Kidney glomerular epithelial cell (primary cell): ENCODE results near the gene RAB7A.
"Not testable (repeated sequence)": the region's sequence is repeated elsewhere in the genome, so short reads cannot be mapped to it uniquely, and the experiment has no call there.

ENCODE experiments used
- DNase-seq: peaks from one replicate; lab custom pipeline; 2025; lab: John Stamatoyannopoulos, UW

The RAB7A gene

GRCh38 chr3:128712848-128713247 lies 13.1 kb upstream of the RAB7A start:
- no peak for DNase-seq

- DNase-seq = no peak
Observed at GRCh38 chr3:128714887-128715491, 11.0 kb upstream of the RAB7A start.

- DNase-seq = not testable (repeated sequence)
Observed at GRCh38 chr3:128718892-128719291, 7.1 kb upstream of the RAB7A start.

GRCh38 chr3:128720891-128721290 lies 5.1 kb upstream of the RAB7A start:
- no peak for DNase-seq

GRCh38 chr3:128723477-128723876 lies 2.5 kb upstream of the RAB7A start:
- no peak for DNase-seq

- DNase-seq = no peak
Observed at GRCh38 chr3:128725547-128726022, 398 bp upstream of the RAB7A start.

- DNase-seq = no peak
Observed at GRCh38 chr3:128727059-128727458, 1.1 kb downstream of the RAB7A start.

GRCh38 chr3:128727485-128727884 lies 1.5 kb downstream of the RAB7A start:
- no peak for DNase-seq

- DNase-seq = no peak
Observed at GRCh38 chr3:128727996-128728395, 2.0 kb downstream of the RAB7A start.

- not testable (repeated sequence) for DNase-seq
Observed at GRCh38 chr3:128728521-128728920, 2.5 kb downstream of the RAB7A start.

- no peak for DNase-seq
Observed at GRCh38 chr3:128730471-128730870, 4.5 kb downstream of the RAB7A start.

- DNase-seq = no peak
Observed at GRCh38 chr3:128734523-128735189, 8.7 kb downstream of the RAB7A start.

GRCh38 chr3:128735287-128735686 lies 9.3 kb downstream of the RAB7A start:
- DNase-seq = no peak

GRCh38 chr3:128735884-128736283 lies 9.9 kb downstream of the RAB7A start:
- DNase-seq = no peak

- DNase-seq = no peak
Observed at GRCh38 chr3:128736601-128737000, 10.6 kb downstream of the RAB7A start.

- DNase-seq = no peak
Observed at GRCh38 chr3:128740621-128741020, 14.6 kb downstream of the RAB7A start.

GRCh38 chr3:128742821-128743594 lies 17.0 kb downstream of the RAB7A start:
- no peak for DNase-seq

GRCh38 chr3:128745742-128746141 lies 19.8 kb downstream of the RAB7A start:
- no peak for DNase-seq

GRCh38 chr3:128746881-128747280 lies 20.9 kb downstream of the RAB7A start:
- DNase-seq = no peak

- no peak for DNase-seq
Observed at GRCh38 chr3:128748557-128748956, 22.6 kb downstream of the RAB7A start.

- no peak for DNase-seq
Observed at GRCh38 chr3:128749035-128749434, 23.1 kb downstream of the RAB7A start.

GRCh38 chr3:128749561-128749960 lies 23.6 kb downstream of the RAB7A start:
- DNase-seq = not testable (repeated sequence)

GRCh38 chr3:128753715-128754114 lies 27.7 kb downstream of the RAB7A start:
- no peak for DNase-seq
